GM19193 (cell line): ENCODE data around the gene KCNIP1.

ENCODE experiments used
- POLR2A ChIP-seq: IDR thresholded peaks from 4 replicates; pipeline ENCODE4 v1.6.1; 2011; ENCODE audit not compliant: insufficient read depth, insufficient read length; ENCODE audit errors: extremely low read depth

The KCNIP1 gene

DNA sequence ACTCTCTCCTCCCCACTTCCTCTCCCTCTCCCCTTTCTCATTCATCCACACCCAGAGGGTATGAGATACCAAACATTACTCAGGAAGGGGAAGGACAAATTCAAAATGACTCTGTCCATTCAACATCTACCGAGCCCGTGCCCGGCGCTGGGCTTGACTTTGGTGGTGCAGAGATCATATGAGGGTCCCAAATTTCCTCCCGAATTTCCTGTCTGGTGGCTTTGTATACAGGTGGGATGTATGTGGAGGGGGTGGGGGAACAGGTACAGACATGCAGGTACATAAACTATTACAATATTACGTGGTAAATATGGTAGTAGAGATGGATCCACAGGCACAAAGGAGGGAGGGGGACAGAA is 257.9 kb downstream of the KCNIP1 start:
- TF ChIP-seq POLR2A: no peak

DNA sequence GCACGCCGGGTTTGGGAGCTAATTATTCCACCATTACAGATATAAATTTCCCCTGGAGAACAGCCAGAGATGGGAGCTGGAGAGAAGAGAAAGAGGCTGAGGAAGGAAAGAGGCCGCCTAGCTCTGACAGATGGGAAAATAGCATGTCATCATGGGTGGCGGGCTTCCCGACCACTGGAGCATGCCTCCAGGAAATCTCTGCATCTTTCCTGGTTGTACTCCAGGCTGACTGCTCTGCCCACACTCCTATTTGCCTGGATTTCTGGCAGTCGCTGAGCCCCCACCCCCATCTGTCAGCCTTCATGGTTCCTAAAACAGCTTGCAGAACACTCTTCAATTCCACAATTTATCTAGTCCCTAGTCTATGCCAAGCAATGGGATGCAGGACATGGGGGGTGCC is 265.4 kb downstream of the KCNIP1 start:
- TF ChIP-seq POLR2A: no peak

DNA sequence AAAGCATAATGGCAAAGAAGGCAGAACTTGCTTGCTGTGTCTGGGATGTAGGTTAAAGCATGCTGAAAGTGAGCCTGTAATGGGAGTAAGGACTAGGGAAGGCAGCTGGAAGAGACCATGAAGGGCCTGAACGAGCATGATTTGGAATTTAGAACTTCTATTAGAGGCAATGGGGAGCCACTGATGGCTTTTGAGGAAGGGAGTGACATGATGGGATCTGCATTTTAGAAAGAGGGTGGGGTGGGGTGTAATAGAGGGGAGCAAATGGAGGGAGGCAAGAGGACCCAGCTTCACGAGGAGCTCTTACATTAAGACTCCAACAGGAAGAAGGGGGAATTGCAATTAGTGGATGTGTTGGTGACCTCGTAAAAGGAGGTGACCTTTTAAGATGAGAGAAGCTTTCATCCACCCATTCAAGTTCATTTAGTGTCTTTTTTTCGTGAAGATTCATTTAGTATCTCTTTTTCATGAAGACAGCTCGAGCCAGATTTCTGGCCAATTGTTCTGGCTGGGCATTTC is 266.1 kb downstream of the KCNIP1 start:
- TF ChIP-seq POLR2A: no peak

DNA sequence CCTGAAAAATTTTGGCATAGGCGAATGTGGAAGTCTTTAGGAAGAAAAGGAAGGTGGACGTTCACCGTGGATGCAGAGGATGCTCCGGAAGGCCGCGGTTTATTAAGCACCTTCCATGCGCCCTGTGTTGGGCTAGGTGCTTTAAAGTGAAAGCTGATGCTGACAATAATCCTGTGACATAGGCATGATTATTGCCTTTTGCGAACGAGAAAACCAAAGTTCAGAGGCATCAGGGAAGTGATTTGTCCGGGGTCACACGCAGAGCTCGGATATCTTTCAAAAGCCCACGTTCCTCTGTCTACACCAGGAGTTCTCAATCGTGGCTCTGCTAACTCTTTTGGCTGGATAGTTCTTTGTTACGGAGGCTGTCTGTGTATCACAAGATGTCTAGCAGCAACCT is 267.7 kb downstream of the KCNIP1 start:
- TF ChIP-seq POLR2A: no peak

DNA sequence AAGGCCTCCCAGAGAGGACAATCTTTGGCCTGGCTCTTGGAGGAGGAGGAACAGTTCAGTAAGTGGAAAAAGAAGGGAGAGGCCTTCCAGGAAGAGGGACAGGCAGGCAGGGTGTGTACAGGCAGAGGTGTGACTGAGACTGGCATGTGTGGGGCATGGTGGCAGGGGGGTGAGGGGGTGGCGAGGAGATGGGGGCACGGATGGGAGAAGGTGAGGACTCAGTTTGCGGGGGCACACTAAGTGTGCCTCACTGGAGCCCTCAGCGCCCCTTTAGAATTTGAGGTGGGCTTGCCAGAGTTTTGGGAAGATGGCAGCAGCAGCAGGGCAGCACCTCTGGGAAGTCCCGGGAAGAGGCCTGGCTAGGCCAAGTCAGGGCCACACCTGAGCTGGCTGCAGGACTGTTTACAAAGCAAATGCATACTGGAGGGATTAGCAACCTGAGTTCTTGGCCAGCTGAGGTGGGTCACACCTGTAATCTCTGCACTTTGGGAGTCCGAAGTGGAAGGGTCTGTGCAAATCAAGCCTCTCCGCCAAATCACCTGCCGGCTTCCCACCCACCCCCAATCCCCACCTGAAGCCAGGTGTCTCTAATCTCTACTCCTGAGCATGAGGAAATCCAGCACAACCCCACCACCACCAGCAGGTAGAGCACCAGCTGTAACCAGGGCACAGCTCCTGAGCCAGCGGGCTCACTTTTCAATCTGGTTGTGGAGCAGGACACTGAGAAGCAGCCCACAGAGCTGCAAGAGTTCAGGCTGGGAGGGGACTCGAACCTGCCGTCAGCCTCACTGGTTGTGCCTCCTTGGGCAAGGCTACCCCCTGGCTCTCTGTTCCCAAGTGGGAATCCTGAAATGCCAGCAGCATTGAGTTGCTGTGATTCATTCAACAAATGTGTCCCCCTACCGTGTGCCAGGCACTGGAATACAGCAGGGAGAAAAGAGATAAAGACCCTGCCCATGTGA is 269.5 kb downstream of the KCNIP1 start:
- no peak for TF ChIP-seq POLR2A

DNA sequence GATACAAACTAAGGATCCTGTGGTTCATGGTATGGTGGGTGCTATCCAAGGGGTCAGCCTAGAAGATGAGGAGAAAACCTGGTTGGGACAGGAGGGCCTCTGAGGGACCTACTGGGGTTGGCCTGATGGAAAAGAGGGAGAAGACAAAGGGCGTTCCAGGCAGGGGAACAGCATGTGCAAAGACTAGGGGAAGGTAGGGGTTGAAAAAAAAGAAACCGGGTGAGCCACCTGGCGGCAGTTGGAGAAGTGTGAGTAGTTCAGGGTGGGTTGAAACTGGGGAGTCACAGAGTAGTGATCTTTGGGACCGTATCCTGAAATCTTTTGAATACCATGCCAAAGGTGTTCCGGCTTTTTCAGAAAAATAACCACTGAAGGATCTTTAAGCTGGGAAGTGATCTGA is 271.0 kb downstream of the KCNIP1 start:
- no peak for TF ChIP-seq POLR2A

DNA sequence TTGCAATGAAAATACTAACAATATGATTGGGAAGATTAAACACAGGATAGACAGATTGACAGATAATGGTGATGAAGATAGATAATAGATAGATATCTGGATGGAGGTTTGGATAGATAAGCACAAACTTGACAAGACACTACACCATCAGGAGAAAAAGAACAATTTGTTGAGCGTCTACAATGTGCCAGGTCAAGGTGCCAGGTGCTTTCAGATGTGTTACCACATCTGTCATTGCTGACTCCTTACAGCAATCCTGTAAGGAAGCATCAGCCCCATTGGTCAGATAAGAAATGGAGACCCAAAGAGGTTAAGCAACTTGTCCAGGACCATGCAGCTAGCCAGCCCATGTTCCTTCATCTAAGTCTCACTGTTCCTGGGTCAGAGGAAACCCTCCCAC is 278.1 kb downstream of the KCNIP1 start:
- no peak for TF ChIP-seq POLR2A

DNA sequence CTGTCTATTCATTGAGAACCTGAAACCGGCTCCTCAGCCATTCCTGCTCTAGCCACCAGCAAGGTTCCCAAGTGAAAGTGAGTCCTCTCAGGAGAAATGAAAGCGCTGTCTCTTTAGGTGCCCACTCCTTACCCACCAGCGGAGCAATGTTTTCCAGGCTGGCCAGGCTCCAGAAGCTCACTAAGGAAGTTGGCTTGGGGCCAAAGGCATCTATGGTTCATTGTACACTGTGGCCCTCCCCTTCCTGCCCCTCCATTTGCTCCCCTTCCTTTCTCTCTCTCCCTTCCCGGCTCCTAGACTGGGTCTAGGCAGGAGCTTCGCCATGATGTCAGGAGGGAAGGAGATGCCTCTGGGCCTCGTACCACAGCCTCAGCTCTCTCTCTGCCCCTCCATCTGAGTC is 278.6 kb downstream of the KCNIP1 start:
- no peak for TF ChIP-seq POLR2A

DNA sequence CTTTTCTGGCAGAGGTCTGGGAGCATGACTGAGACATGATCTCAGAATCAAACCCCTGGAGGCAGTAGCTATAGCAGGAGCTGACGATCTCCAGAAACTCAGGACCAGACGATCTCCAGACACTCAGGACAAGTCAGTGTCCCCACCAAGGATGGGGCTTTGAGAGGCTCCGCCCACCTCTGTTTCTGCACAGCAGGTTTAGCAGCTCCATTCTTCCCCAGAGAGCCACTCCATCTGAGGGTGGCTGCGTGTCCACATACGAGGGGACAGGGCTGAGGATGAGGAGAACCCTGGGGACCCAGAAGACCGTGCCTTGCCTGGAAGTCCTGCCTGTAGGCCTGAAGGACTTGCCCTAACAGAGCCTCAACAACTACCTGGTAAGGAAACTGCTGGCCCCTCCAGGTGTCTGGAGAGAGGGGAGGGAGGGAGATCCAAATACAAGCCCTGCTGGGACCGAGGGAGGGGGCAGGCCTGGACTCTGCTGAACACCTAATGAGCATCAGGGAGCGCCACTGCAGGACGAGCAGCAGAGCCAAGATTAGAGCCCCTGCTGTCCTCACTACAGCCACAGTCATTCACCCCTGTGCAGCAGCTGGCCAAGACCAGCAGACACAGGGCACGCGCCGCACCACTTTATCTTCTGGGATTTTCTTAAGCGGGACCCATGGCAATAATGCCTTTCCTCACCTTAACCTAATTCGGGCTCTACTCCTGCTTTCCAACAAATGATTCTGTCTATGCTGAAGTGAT is 279.9 kb downstream of the KCNIP1 start, which contains the start of gene GABRP:
TSS of gene GABRP (plus strand) at position 228 of the 750 bp plus-strand sequence. CDS start 4,891 bp downstream, outside the sequence.
- no peak for TF ChIP-seq POLR2A

DNA sequence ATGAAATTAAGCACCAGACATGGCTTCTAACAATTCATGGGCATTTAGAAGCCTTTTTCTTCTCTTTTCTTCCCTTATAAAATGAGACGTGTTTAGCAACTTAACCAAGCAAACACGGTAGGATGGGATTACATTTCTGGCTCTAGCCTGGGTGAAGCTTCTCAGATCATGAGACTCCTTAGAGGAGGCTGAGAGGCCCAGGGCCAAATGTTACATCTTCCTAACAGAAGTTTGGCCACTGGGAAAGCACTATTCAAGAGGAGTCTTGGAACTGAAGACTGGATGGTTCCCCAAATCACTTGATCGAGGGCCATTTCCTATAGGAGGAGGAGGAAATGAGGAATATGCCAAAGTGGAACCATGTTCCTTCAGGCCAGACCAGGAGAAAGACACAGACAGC is 281.6 kb downstream of the KCNIP1 start:
- no peak for TF ChIP-seq POLR2A
